ENCODE data around the gene WDR46.
A peak's percentile ranks its signal among the peaks of the same experiment; 100 is the strongest.

The WDR46 gene

GRCh38 chr6:33280539-33280938 lies 8.5 kb downstream of the WDR46 start:
- H3K9me3 ChIP-seq (ENCODE audit: control insufficient read depth, insufficient read depth, low read depth, low read length) = no peaks in the 10 kb centered on the region
- no peak overlapping the region for H3K4me3 ChIP-seq (ENCODE audit: low read depth, low read length)
- ChIA-PET POLR2A (interaction anchor here (0.6 to 6.5 kb wide), 7 partner anchors 8 to 139 kb away, joined by 3 to 92 read pairs (median 6); partner anchors contain the start of genes PFDN6, RPS18, VPS52 and WDR46), CTCF (interaction anchor here (0.6 to 2.7 kb wide), 17 partner anchors 8 to 294 kb away, joined by 3 to 13 read pairs (median 4); partner anchors contain the start of genes RGL2, RPS18, VPS52 and WDR46)
- peaks cover 16 to 79% of the 10 kb centered on the region in 2 experiments; a peak in 2 of 3 replicates for H3K36me3 ChIP-seq (ENCODE audit: control insufficient read depth in 2 of 2, insufficient read depth in 1 of 2, low read length in 2 of 2)
- H3K4me1 ChIP-seq (ENCODE audit: control insufficient read depth, insufficient read depth, low read length) = peaks cover 12% of the 10 kb centered on the region; the same call in 1 of the 2 replicates
- TF ChIP-seq ZFP37 (tag by site-specific recombination; IDR thresholded peaks at IDR 0.05) = no peak
- TF ChIP-seq EGR2 (tag by site-specific recombination; IDR thresholded peaks at IDR 0.05; ENCODE audit: low read depth) = no peak
- TF ChIP-seq ZNF449 (tag by site-specific recombination; IDR thresholded peaks at IDR 0.05) = 0 out of 2 replicates have a peak, but pooled peaks have one; percentile 46
- peak overlapping the region; percentile 42 for H3K27ac ChIP-seq (ENCODE audit: extremely low read depth, low read depth, low read length)

- H3K4me3 ChIP-seq (ENCODE audit: low read depth, low read length) = no peak overlapping the region
- H3K36me3 ChIP-seq (ENCODE audit: control insufficient read depth in 2 of 2, insufficient read depth in 1 of 2, low read length in 2 of 2) = peaks cover 20 to 80% of the 10 kb centered on the region in 2 experiments
- ChIA-PET POLR2A (interaction anchor here (0.6 to 6.5 kb wide), 6 partner anchors 10 to 308 kb away, joined by 3 to 92 read pairs (median 6); partner anchors contain the start of genes PFDN6 and WDR46), CTCF (interaction anchor here (0.6 to 2.7 kb wide), 27 partner anchors 8 to 295 kb away, joined by 3 to 13 read pairs (median 4); partner anchors contain the start of genes HSD17B8, RGL2 and WDR46)
- no peaks in the 10 kb centered on the region for H3K9me3 ChIP-seq (ENCODE audit: control insufficient read depth, insufficient read depth, low read depth, low read length)
- peak overlapping the region; percentile 42 for H3K27ac ChIP-seq (ENCODE audit: extremely low read depth, low read depth, low read length)
- peaks cover 15% of the 10 kb centered on the region for H3K4me1 ChIP-seq (ENCODE audit: control insufficient read depth, insufficient read depth, low read length)
- TF ChIP-seq WT1 (tag by site-specific recombination; IDR thresholded peaks at IDR 0.05) (0 out of 2 replicates have a peak, but pooled peaks have one; percentile 24), ZNF416 (tag by site-specific recombination; IDR thresholded peaks at IDR 0.05) (no peak), GLIS2 (tag by site-specific recombination; IDR thresholded peaks at IDR 0.05) (peak; percentile 76), ZNF561 (tag by site-specific recombination; IDR thresholded peaks at IDR 0.05; ENCODE audit: borderline replicate concordance) (0 out of 2 replicates have a peak, but pooled peaks have one; percentile 63), REST (tag by site-specific recombination; IDR thresholded peaks at IDR 0.05) (no peak), ZNF707 (tag by site-specific recombination; IDR thresholded peaks at IDR 0.05) (no peak), ZNF292 (tag by site-specific recombination; IDR thresholded peaks at IDR 0.05; ENCODE audit: borderline replicate concordance, low read depth) (no peak), MZF1 (tag by site-specific recombination; IDR thresholded peaks at IDR 0.05; ENCODE audit: borderline replicate concordance) (peak; percentile 80), ZNF354C (tag by site-specific recombination; IDR thresholded peaks at IDR 0.05; ENCODE audit: borderline replicate concordance, low read depth) (no peak), ZNF16 (tag by site-specific recombination; IDR thresholded peaks at IDR 0.05; ENCODE audit: low read depth) (no peak), ZNF513 (tag by site-specific recombination; IDR thresholded peaks at IDR 0.05) (no peak), ZNF654 (tag by site-specific recombination; IDR thresholded peaks at IDR 0.05; ENCODE audit: low read depth) (peak; percentile 72), ZNF621 (tag by site-specific recombination; IDR thresholded peaks at IDR 0.05) (no peak), ZSCAN18 (tag by site-specific recombination; IDR thresholded peaks at IDR 0.05) (no peak), ZNF521 (tag by site-specific recombination; IDR thresholded peaks at IDR 0.05) (no peak), OVOL3 (tag by site-specific recombination; IDR thresholded peaks at IDR 0.05) (no peak), ZIC2 (tag by site-specific recombination; IDR thresholded peaks at IDR 0.05) (peak; percentile 99), KLF17 (tag by site-specific recombination; IDR thresholded peaks at IDR 0.05) (0 out of 2 replicates have a peak, but pooled peaks have one; percentile 37), ZNF791 (tag by site-specific recombination; IDR thresholded peaks at IDR 0.05) (no peak), TRIM28 (IDR thresholded peaks at IDR 0.05; ENCODE audit: borderline replicate concordance, low read length) (0 out of 2 replicates have a peak, but pooled peaks have one; percentile 22), ZNF266 (tag by site-specific recombination; IDR thresholded peaks at IDR 0.05; ENCODE audit: low read depth) (no peak), SP7 (tag by site-specific recombination; IDR thresholded peaks at IDR 0.05) (peak; percentile 63)
These were observed 9.0 kb downstream of the WDR46 start for GRCh38 chr6:33279971-33280511.

Data from HEK293 (cell line).